HG03175 (cell line): Measurements from ENCODE around the gene WASHC2A.
"Not testable (repeated sequence)": the region's sequence is repeated elsewhere in the genome, so short reads cannot be mapped to it uniquely, and the experiment has no call there.

Experiments
- ATAC-seq: cut with Tn5 transposase; IDR thresholded peaks from one replicate; pipeline ENCODE4 v1.9.1; 2021; ENCODE audit warnings: mild to moderate bottlenecking, moderate library complexity; ENCODE audit not compliant: unreplicated experiment

Gene WASHC2A

DNA sequence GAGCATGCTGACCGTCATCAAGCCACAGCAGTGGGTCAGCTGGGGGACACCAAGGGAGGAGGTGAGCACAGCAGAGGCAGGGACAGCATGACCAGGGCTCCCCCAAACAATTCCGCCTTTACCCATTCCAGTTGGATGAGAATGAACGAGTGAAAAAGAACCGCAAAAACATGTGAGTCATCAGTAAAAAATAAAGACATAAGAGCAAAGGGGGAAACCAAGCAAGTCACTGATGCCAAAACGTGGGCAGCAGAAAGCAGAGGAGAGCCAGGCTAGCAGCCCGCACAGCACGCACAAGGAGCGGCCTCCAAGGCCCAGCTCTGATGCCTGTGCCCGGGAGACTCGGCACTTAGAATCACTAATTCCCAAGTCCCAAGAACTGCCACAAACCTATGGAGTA, 7.8 kb upstream of the WASHC2A start:
- ATAC-seq, result not testable (repeated sequence)

DNA sequence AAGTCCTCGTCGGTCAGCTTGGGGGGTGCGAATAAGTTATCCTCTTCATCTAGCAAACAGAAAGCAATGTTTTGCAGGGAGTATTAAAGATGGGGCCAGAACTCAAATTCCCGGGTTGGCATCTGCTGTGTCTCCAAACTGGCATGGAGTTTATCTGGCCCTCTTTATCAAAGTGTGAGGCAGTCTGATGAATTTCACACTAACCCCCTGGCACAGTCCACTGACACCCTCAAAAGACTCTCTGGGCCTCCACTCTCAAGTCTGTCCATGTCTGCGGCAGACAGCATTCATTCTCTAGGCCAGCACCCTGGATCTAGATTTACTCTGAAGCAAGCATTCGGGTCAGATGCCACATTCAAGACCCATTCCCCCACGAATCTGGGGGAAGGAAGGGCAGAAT, 6.2 kb upstream of the WASHC2A start:
- not testable (repeated sequence) for ATAC-seq

DNA sequence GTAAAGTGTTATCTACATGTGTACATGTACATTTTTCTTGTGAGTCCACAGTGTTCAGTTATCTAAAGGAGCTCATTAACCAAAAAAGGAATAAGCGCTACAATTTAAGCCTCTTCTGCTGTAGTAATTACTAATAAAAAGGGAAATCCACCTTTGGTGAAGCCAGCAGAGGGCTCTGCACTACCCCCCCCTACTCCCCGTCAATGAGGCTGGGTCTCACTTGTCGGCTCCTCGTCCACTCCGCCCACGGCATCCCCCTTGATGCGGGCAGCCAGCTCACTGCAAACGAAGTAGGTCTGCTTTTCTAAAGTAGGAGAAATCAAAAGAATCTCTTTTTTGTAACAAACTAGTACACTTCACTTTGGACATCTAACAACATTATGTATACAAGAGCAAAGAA, 4.7 kb upstream of the WASHC2A start:
- no peak for ATAC-seq

DNA sequence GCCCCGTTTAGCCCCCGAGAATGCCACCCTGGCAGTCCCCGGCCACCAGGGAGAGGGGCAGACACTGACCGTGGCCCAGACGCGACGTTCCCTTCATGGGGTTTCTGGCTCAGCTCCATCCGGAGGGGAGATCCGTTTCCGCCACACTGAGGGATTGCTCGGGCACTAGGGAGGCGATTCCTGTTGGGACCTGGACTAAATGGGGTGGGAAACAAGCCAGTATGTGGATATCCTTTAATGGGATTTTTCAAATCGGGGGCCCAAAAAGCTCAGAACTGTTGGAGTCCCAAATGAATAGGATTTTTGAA, 552 bp downstream of the WASHC2A start:
- not testable (repeated sequence) for ATAC-seq

DNA sequence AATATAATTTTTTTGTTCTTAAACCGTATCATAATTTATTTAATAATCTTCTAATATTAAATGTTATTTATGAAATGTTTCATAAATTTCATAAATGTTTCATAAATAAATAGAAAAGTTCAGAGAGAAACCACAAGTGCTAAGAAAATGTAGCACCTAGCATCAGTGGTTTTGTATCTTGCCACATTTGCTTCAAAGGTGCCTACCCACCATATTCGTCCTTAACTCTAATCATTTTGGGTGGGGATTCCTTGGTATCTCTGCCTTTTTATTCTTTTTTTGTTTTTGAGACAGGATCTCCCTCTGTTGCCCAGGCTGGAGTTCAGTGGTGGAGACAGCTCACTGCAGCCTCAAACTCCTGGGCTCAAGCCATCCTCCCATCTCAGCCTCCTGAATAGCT, 7.4 kb downstream of the WASHC2A start:
- not testable (repeated sequence) for ATAC-seq

DNA sequence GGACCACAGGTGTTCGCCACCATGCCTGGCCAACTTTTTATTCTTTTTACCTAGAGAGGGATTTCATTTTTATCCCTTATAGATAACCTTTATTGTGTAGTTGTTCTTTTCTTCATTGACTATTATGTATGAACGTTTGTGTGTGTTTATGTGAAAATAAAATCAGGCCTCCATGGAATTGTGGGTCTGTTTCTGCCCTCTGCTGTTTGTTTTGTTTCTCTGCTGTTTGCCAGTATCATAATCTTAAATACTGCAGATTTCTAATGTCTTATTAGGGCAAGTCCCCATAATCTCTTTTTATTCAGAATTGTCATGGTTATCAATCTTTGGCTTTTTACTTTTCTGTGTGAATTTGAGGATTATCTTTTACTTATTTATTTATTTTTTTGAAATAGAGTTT, 7.8 kb downstream of the WASHC2A start:
- not testable (repeated sequence) for ATAC-seq

DNA sequence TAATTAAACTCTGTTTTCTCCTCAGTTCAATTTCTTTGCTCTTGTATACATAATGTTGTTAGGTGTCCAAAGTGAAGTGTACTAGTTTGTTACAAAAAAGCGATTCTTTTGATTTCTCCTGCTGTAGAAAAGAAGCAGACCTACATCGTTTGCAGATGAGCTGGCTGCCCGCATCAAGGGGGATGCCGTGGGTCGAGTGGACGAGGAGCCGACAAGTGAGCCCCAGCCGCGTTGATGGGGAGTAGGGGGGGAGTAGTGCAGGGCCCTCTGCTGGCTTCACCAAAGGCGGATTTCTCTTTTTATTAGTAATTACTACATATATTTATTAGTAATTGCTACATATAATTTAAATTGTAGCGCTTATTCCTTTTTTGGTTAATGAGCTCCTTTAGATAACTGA, 23.6 kb downstream of the WASHC2A start:
- not testable (repeated sequence) for ATAC-seq

DNA sequence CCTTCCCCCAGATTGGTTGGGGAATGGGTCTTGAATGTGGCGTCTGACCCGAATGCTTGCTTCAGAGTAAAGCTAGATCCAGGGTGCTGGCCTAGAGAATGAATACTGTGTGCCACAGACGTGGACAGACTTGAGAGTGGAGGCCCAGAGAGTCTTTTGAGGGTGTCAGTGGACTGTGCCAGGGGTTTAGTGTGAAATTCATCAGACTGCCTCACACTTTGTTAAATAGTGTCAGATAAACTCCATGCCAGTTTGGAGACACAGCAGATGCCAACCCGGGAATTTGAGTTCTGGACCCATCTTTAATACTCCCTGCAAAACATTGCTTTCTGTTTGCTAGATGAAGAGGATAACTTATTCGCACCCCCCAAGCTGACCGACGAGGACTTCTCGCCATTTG, 25.2 kb downstream of the WASHC2A start:
- not testable (repeated sequence) for ATAC-seq

DNA sequence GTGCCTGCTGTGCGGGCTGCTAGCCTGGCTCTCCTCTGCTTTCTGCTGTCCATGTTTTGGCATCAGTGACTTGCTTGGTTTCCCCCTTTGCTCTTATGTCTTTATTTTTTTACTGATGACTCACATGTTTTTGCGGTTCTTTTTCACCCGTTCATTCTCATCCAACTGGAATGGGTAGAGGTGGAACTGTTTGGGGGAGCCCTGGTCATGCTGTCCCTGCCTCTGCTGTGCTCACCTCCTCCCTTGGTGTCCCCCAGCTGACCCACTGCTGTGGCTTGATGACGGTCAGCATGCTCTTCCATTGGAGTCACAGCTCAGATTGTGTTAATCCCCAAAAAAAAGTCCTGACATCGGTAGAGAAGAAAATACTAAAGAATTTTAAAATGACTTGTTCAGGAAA, 26.9 kb downstream of the WASHC2A start:
- not testable (repeated sequence) for ATAC-seq

DNA sequence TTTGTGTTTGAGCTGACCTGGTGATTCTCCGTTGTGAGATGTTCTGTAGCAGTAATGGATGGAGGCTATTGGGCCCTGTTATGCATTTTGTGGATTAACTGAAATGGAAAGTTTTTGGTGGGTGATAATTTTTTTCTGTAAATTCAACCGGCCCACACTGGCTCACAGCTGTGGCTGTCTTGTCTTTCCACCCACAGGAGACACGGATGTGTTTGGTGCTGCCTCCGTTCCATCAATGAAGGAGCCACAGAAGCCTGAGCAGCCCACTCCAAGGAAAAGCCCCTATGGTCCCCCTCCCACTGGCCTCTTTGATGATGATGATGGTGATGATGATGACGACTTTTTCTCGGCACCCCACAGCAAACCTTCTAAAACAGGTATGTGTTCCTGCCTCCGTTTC, 27.6 kb downstream of the WASHC2A start:
- not testable (repeated sequence) for ATAC-seq

DNA sequence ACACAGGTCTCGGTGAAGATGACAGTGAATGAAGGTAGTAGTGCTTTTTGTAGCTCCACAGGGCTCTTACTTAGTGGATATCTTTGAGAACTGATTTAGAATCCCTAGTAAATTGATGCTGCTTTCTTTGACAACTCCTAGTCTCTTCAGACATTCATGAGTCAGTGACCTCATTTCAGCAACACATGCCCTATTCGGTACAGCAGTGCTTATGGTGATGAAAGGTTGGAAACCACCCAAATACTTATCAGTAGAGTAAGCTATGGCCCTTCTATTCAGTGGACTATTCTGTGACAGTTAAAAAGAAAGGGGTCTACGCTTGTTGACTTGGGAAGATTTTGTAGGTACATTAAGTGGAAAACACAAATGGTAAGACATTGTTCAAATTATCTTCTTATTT, 29.0 kb downstream of the WASHC2A start:
- not testable (repeated sequence) for ATAC-seq

DNA sequence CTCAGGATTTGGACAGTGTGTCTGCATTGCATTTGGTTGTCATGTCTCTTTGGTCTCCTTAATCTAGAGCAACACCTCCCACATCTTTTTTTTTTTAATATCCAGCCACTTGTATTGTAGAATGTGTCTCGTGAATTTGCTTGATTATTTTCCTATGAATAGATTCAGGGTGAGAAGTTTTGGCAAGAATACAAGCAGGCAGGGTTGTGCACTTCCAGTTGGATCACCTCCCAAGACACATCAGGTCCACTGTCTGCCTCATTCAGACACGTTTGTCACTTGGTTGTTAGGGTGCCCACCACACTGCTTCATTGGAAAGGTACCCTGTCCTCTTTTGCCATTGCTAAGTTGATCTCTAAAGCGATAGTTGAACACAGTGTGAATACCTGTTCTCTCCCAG, 30.9 kb downstream of the WASHC2A start:
- not testable (repeated sequence) for ATAC-seq

DNA sequence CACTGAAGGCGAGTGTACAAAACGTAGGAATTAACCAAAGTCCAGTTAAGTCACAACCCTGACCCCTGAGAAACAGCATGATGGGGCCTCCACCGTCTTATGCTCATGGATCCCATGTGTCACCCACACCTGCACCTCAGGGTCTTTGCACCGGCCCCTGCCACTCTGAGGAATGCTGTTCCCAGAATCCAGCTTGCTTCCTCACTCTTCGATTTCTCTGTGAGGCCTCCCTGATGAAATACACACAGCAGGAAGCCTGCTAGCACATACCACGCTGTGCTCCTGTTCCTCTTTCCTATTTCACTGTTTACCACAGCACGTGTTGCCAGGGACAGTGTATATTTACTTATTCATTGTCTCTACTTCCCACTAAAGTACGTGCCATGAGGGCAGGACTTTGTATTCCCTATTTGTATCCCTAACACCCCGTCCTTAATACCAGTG, 33.4 kb downstream of the WASHC2A start:
- ATAC-seq, result not testable (repeated sequence)

DNA sequence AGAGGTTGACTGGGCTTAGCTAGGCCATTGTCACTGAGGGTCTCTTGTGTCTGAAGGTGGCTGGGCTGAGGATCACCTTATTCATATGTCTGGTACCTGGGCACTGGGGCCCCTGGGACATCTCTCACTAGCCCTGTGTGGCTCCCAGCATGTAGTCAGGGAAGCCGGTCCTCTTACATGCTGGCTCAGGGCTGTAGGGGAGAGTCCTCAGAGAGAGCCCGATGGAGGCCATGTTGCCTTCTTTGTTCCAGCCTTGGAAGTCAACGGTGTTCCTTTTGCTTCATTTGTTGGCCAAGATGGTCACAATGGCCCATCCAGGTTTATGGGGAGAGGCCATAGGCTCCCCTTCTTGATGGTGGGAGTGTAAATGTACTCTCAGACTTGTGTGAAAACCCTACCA, 34.0 kb downstream of the WASHC2A start:
- ATAC-seq, result not testable (repeated sequence)

DNA sequence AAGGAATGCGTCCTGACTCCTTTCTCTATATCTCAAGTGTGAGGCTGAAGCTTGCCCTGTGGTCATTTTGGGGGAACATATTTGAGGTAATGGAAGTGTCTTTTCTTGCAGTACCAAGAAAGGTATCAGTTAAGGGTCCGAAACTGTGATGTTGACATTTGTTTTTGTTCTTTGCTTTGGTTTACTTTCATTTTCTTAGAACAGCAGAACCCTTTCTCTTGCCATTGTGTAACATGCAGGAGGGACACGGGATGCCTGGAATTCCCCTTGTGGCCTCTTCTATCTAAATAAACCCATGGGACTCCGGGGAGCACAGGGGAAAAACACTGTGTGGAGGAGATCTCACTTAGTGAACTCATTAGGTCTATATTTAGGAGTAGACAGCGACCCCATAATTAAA, 34.5 kb downstream of the WASHC2A start:
- ATAC-seq, result peak; percentile 53

DNA sequence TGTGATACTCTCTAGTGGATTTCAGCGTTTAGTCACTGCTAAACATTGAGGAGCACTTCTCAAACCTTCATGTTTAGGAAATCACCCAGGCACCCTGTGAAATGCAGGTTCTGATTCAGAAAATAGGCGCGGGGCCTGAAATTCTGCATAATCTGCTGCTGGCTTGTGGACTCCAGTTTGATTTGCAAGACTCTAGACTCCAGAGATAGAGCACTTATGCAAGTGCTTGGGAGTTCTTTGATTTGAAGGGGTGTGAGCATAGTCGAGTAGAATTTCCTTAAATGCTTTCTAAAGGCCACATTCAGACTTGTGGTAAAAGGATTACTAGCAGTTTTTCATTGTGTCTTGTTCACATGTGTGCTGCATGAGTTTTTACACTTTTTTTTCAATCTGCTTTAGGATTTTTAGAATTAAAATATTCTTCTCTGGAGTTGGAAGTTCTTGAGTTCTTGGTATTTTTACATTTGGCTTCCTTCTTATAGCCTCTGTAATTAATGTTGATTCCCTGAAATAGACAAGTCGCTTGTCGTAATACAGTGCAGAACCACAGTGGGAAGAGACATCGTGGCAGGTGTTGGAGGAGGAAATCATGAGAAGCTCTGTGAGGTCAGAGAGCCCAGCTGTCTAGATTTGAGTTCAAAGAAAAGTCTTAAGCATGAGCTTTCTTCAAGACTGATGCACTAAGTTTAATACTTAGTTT, 41.4 kb downstream of the WASHC2A start:
- ATAC-seq, result not testable (repeated sequence)

DNA sequence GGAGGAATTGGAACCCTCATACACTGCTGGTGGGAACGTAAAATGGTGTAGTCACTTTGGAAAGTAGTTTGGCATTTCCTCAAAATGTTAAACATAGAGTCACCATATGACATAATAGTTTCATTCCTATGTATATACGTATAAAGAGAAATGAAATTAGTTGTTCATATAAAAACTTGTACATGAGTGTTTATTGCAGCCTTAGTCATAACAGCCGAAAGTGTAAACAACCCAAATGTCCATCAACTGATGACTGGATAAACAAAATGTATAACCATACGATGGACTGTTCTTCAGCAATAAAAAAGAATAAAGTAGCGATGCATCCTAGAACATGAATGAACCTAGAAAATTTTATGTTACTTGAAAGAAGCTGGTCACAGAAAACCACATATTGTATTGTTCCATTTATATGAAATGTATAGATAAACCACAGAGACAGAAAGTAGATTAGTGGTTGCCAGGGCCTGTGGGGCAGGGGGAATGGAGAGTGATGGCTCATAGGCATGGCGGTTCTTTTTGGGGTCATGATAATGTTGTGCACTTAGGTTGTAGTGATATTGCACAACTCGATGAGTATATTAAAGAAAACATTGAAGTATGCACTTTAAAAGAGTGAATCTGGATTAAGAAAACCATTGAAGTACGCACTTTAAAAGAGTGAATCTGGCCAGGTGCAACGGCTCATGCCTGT, 44.8 kb downstream of the WASHC2A start:
- not testable (repeated sequence) for ATAC-seq

DNA sequence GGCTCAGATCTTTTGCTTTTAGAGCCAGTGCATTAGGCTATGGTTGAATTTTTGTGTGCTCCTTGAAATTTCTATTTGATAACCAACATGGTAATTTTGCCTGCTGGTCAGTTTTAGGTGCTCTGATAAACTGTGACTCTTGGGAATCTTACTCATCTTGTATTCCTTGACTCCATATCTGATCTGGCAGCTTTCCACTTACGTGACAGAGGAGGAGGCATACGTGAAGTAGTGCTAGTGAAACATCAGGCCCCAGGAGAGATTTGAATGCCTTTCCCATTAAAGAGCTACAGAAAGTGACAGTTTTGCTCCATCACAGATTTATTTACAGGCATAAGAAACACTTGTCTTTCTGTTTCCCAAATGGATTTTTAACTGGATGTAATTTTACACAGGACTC, 59.0 kb downstream of the WASHC2A start:
- not testable (repeated sequence) for ATAC-seq

DNA sequence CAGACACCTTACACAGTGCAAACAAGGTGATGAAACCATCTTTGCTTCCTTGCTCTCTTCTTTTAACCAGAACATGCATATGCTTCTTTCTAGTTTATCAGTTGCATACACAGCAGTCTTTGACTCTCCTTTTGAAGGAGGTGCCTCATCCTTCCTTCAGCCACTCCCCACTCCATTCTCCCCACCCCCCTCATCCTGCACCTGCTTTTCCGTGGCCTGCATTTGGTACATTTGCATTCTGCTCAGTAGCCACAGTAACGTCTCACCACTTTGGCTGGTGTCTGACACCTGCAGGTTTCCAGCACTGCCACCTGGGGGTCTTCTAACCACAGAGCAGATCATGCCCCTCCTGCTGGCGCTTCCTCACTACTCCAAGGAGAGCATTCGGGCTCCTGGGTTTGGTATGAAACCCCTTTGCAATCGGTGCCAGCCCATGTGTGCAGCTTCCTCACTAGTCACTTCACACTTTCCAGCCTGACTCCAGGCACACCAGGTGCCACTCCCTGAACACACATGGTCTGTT, 60.1 kb downstream of the WASHC2A start:
- ATAC-seq, result not testable (repeated sequence)

DNA sequence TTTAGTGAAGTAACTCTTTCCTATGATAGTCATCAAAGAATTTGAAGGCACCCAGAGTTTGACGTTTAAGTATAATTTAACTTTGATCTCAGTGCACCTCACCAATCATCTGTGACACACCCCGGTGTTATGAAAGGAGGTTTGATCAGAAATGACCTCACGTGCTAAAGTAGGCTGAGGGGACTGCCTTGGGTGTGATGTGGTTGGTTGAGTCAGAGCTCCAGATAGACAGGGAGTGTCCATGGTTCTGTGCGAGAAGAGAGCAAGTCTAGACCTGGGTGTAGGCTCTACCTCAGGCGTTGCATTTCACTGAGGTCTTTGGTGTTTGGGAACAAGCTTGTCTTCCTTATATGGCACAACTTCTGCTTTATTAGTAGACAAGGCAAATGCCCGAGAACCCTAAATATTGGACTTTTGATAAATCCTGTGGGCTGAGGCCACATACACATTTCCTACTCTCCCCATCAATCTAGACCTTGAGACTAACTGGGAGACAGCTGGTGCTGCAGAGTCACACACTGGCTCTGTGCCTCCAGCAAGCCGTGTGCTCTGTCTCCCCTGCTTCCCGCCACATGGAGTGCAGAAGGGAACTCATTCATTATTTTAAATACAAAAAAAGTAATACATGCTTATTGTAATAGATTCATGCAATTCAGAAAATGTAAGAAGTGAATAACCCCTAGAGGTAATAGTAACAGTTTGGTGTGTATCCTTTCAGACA, 63.7 kb downstream of the WASHC2A start:
- not testable (repeated sequence) for ATAC-seq

DNA sequence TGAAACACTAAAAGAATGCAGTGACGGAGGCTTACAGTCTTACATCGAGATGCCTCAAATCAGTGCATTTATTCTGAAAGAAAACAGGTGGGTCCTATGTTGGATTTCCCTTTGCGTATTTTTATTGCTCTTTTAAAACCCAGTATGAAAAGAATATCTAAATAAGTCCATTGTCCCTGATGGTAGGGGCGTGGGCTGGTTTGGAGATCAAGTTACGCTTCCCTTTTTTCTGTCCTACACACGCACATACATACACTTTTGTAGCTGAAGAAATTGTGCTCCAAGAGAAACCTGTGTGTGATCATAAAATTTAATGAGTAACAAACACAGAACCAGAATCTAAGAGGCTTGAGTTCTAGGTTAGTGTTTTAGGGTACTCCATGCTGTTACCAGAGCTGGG, 64.6 kb downstream of the WASHC2A start:
- ATAC-seq, result not testable (repeated sequence)

DNA sequence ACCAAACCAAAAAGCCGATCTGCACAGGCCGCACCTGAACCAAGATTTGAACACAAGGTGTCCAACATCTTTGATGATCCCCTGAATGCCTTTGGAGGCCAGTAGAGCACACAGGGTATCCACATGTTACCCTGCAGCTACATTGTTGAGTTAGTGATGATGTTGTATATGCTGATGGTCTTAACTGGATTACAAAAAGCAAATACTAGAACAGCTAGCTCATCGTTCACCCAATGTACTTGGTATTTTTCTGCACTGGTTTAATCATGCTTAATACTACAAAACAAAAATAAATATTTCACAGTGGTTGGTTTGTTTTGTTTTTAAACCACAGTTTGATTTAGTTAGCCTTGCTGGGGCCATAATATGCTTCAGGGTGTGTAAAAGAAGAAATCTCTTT, 65.1 kb downstream of the WASHC2A start:
- not testable (repeated sequence) for ATAC-seq
